Measurements from ENCODE around the gene POMT2.

The POMT2 gene

DNA sequence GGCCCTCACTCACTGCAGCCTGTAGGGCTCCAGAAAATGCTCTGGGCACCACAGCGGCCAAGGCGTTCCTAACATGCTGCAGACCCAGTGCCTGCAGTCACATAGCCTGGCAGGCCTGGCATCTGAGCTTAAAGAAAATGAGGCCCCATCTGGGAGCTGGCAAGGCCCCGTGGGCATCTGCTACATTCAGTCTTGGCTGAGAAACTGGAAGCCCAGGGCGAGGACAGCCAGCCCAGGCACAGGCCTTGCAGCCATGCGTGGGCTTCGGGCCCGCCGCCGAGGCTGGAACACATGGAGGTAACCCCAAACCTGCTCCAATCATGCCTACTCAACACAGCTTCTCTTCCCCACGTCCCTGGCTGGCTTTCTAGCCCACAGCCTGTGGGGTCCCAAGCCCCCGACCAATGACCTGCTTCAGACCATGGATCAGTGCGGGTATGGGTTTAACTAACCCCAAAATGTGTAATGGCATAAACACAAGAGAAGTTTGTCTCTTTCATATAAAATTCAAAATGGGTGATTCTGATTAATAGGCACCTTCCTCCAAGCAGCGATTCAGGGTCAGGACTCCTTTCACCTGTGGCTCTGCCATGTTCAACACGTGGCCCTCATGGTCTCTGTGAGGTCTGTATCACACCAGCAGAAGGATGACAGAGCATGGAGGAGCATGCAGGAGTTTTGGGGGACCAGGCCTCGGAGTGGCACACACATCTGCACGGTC lies 56.1 kb downstream of the POMT2 start:
- no peak for DNase-seq

GRCh38 chr14:77260631-77261030 lies 60.1 kb downstream of the POMT2 start:
- peak; percentile 64 for DNase-seq

DNA sequence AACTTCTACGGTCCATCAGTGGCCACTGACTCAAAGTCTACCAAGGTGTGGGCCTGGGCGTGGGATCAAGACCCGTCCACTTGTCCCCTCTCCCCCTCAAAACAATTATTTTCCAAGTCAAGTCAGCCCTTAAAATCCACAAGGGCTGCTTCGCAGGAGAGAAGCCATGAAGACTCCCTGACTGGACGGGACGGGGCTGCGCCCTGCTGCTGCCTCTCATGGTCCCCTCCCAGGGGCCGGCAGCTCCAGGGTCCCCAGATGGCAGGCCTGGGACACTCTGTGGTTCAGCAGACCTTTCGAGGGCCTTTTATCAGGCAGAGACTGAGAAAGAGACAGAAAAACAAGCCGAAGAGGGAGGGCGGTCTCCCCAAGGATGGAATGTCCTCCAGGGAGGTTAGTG lies 60.5 kb downstream of the POMT2 start:
- no peak for DNase-seq

- no peak for DNase-seq
These were observed 61.5 kb downstream of the POMT2 start for GRCh38 chr14:77259025-77259715.

DNA sequence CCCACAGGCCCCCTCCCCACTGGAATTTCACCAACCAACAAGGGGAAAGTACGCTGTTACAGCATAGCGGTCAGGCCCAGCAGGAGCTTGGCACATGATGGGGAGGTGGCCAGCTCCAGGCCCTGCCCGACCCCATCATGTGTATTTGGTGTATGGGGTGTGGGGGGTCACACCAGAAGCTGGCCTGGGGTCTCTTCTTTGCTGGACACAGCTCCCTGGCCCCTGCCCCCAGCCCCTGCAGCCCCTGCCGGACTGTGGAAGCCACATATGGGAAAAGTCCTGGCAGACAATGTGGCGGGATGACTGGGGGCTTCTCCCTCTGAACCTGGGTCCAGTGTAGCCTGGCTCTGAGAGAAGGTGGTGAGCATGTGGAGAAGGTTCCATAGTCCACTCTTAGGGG lies 62.1 kb downstream of the POMT2 start:
- DNase-seq = peak; percentile 26

DNA sequence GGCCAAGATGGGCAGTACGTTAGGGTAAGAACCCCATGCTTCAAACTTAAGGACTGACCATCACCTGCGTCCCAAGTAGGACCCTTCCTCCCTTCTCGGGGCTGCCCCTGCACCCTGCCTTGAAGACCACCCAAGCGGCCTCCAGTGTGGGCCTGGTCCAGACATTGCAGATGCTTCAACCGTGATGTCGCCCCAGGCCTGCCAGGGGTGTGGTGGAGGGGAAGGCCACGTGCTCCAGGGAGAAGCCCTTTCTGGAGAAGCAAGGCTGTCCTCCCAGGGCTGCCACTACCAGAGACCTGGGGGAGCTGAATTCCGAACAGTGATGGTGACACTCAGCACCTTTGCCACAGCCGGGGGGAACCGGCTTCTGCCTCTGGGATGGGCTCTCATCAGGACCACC lies 63.0 kb downstream of the POMT2 start:
- no peak for DNase-seq

GRCh38 chr14:77256694-77257093 lies 64.0 kb downstream of the POMT2 start:
- peak; percentile 11 for DNase-seq

DNA sequence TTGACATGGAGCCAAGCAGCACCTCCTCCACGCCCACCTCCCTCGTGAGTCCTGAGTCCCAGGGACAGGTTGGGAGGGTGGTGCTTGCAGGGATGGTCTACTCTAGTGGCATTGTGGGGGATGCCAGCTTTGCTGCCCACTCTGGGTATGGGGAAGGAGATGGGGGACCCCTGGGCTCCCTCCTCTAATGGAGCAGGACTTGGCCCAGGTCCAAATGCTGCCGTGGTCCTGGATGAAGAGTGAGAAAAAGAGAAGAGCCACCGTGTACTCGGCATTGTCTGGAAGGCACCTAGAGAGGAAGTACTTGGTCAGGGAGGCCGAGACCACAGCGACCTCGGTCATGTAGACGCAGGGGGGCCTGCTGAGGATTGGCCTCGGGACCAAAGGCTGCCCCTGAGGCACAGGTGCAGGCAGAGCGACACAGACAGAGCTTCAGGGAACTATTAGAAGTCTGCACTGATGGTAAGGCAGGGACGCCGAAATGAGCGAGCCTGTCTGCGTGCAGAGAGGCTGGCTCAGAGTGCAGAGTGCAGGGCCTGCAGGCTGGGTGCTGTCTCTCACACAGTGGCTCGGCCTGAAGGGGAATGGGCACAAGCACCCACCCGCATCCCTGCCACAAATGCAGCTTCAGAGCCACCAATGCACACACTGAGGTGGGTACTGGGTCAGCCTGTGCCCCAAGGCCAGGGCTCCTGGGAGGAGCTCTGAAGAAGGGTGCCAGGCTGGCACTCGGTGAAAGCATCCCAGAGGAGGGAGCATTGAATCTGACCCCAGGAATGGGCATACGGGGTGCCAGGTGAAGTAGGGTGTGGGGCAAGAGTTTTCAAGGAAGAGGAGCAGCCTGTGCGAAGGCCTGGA lies 67.1 kb downstream of the POMT2 start:
- DNase-seq = no peak

GRCh38 chr14:77251870-77252269 lies 68.8 kb downstream of the POMT2 start:
- no peak for DNase-seq

GRCh38 chr14:77250927-77251326 lies 69.8 kb downstream of the POMT2 start:
- DNase-seq = no peak

DNA sequence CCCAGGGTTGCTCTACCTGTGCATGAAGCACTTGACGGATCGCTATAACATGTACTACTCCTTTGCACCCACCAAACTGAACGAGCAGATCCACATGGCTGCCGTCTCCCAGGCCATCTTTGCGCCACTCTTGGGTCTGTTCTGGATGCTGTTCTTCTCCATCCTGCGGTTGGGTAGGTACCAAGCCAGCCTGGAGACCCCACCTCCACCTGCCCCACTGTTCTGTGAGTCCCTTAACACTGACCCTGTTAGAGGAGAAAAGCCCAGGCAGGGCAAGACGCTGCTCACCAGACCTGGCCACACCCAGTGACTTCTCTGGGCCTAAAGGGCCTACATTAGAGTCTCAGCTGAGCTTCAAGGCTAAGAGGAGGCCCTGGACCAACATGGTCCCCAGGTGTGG lies 71.4 kb downstream of the POMT2 start:
- DNase-seq = no peak

- DNase-seq = no peak
These were observed 72.0 kb downstream of the POMT2 start for GRCh38 chr14:77248666-77249065.

DNA sequence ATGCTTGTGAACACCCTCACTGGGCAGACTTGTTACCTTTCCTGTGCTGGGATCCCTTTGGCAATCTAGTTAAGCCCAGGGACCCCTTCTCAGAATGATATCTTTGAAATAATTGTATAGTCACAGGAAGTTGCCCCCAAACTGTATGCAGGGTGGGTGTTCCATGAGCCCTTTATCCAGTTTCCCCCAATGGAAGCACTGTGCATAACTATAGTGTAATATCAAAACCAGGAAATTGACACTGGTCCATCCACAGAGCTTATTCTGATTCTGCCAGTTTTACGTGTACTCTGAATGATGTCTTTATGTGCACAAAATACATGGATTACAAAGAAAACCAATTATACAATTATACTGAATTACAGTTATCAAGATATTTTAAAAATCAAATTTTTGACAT lies 73.9 kb downstream of the POMT2 start:
- no peak for DNase-seq

GRCh38 chr14:77245820-77246219 lies 74.9 kb downstream of the POMT2 start:
- DNase-seq = no peak

DNA sequence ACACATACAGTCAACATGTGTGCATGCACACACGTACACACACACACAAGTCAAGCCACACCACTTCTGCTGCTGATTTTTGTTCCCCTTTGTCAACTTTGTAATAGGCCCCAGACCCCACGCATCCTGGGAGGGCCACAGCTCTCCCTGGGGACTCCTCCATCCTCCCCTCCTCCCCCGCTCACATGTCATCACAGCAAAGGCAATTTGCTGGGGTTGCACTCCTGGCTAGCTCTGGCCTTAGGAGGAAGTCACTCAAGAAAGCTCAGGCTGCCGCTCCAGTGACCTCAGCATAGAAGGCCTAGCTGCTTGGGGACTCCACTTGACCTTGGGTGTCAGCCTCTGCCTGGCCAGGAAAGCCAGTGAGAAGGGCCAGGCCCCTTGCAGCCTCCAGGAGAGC lies 76.8 kb downstream of the POMT2 start:
- no peak for DNase-seq

DNA sequence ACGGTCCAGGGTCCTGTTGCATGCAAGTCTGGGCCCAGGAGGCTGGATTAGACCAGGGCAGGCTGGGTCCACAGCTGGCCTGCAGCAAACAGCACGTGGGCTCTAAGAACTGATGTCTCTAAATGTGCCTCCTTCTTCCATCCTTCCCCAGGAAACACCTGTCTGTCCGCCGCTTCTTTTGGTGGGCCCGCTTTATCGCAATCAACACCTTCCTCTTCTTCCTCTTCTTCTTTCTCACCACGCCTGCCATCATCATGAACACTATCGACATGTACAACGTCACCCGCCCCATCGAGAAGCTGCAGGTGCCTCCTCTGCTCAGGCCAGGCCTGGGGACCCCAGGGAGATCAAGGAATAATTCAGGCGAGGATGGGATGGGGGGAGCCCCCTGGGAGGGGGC lies 77.9 kb downstream of the POMT2 start:
- no peak for DNase-seq

DNA sequence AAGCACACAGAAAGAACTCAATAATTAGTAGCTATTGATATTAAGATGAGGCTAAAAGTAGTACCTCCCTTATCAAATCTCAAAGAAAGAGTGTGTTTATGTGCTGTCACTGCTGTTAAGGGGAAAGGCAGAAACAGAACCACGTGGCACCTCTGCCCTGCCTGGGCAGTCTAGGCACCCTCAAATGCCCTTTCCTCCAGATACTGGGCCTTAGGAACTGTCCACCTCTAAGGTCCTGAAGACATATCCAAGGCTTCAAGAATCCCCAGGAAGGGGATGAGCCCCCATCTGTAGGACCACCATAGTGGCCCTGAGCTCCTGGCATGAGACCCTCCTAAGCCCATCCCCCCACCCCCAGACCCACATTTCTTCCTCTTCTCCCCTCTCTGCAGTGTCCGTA lies 78.7 kb downstream of the POMT2 start:
- no peak for DNase-seq

DNA sequence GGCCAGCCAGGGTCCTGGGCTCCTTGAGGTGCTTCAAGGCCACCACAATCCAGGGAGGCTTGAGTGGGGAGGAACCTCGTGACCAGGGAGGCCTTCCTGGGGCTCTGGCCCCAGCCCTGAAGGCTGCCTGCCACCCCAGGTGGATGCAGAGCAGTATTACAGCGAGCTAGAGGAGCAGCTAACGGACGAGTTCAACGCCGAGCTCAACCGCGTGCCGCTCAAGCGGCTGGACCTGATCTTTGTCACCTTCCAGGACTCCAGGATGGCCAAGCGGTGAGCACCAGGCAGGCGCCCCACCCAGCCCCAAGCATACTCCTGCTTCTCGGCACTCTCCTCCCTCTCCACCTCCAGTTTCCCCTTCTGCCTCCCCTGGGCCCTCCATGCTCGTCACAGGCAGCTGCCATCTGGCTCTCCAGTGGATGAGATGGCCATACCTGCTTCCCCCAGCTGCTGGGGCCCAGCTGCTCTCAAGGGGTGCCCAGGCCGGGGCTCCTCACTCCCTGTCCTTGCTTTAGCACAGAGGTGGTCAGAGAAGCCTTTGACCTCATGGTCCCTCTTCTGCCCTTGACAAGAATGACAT lies 80.3 kb downstream of the POMT2 start:
- no peak for DNase-seq

DNA sequence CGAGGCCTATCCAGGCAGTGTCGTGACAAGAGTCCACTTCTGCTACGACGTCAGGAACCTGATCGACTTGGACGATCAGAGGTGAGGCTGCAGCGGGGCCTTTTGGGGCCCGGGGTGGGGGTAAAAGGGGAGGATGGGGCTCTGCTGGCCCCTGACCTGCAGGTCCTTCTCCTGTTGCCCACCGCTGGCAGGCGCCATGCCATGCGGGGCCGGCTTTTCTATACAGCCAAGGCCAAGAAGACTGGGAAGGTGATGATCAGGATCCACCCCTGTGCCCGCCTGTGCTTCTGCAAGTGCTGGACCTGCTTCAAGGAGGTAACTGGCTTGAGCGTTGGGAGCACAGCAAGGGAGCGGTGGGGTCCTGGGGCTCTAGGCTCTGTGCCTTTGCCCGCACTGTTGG lies 81.3 kb downstream of the POMT2 start:
- DNase-seq = no peak

DNA sequence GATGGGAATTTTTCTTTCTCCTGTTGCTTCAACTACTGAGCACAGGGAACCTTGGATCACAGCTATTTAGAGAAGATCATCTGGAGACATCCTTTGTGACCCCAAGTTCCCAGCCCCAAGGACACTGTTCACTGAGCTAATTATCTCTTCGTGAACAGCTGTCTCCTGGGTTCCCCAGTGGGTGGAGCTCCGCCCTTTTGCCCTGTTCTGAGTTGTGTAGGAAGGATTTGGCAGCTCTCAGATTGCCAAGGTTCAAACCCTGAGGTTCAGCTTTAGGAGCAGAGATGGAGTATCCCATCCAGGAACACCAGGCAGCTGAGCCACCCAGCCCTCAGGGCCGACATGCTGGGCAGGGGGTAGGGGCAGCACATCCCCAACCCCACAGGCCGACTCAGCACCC lies 81.7 kb downstream of the POMT2 start:
- no peak for DNase-seq

DNA sequence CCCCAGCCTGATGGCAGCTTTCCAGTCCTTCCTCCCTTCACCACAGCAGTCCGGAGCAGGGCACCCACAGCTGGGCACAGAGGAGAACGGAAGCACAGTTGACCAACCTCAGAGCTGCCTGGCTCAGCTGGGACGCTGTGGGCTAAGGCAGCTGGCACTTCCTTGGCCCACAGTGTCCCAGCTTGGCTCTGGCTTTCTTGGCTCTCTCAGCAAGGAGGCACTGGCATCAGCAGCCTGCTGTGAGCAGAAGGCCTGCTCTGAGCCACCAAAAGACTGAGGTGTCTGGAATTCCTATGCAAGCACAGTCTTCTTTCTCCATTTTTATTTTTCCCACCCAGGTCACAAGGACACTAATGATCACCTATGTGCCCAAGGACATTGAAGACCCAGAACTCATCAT lies 82.3 kb downstream of the POMT2 start:
- DNase-seq = no peak

- no peak for DNase-seq
These were observed 83.9 kb downstream of the POMT2 start for GRCh38 chr14:77236814-77237213.

- no peak for DNase-seq
These were observed 89.0 kb downstream of the POMT2 start for GRCh38 chr14:77231721-77232120.

- DNase-seq = no peak
These were observed 89.8 kb downstream of the POMT2 start for GRCh38 chr14:77230914-77231313.
